ENCODE results near the gene AHNAK. TPM values are rescaled to one million over a fixed set of nuclear protein-coding genes. Genes with fewer than 3 reads are reported as not detected.
A peak's percentile ranks its signal among the peaks of the same experiment; 100 is the strongest.
"Not testable (repeated sequence)": the region's sequence is repeated elsewhere in the genome, so short reads cannot be mapped to it uniquely, and the experiment has no call there.

Gene AHNAK, protein sequence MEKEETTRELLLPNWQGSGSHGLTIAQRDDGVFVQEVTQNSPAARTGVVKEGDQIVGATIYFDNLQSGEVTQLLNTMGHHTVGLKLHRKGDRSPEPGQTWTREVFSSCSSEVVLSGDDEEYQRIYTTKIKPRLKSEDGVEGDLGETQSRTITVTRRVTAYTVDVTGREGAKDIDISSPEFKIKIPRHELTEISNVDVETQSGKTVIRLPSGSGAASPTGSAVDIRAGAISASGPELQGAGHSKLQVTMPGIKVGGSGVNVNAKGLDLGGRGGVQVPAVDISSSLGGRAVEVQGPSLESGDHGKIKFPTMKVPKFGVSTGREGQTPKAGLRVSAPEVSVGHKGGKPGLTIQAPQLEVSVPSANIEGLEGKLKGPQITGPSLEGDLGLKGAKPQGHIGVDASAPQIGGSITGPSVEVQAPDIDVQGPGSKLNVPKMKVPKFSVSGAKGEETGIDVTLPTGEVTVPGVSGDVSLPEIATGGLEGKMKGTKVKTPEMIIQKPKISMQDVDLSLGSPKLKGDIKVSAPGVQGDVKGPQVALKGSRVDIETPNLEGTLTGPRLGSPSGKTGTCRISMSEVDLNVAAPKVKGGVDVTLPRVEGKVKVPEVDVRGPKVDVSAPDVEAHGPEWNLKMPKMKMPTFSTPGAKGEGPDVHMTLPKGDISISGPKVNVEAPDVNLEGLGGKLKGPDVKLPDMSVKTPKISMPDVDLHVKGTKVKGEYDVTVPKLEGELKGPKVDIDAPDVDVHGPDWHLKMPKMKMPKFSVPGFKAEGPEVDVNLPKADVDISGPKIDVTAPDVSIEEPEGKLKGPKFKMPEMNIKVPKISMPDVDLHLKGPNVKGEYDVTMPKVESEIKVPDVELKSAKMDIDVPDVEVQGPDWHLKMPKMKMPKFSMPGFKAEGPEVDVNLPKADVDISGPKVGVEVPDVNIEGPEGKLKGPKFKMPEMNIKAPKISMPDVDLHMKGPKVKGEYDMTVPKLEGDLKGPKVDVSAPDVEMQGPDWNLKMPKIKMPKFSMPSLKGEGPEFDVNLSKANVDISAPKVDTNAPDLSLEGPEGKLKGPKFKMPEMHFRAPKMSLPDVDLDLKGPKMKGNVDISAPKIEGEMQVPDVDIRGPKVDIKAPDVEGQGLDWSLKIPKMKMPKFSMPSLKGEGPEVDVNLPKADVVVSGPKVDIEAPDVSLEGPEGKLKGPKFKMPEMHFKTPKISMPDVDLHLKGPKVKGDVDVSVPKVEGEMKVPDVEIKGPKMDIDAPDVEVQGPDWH (N-terminal part only)
- total RNA-seq = 15.9 TPM

DNA sequence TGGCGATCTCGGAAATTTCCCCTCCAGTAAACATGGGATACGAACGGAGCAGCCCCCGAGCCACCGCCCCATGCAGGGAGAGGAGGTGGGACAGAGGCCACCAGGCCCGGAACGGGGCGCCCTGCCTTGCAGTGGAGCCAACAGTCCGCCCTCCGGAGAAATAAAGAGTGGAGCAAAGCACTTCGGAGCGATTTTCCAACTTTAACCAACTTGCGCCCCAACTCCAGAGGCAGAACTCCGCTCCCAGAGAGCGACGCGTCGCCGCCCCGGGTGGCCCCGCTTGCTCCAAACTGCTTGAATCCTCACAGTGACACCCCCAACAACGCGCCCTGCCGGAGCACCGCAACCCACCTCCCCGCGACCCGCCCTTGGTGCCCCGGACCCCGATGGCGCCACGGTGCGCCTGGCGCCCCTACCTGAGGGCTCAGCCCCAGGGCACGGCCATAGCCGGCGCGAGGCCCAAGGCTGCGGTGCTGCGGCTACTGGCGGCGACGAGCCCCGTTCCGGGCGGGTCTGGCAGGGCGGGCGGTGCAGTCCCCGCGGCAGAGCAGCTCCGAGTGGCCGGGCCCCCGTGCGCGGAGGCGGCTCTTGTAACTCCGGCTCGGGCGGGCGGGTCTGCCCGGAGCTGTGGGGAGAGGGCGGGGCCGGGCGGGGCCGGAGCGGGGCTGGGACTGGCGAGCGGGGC lies at the start of gene AHNAK:
TSS of gene AHNAK (minus strand) at position 563 of the 685 bp plus-strand sequence. CDS start 10,708 bp downstream, outside the sequence.
- DNase-seq (ENCODE audit: low spot score in 2 of 2) (peak; percentile 69 to 72), FAIRE-seq (no peak)

DNA sequence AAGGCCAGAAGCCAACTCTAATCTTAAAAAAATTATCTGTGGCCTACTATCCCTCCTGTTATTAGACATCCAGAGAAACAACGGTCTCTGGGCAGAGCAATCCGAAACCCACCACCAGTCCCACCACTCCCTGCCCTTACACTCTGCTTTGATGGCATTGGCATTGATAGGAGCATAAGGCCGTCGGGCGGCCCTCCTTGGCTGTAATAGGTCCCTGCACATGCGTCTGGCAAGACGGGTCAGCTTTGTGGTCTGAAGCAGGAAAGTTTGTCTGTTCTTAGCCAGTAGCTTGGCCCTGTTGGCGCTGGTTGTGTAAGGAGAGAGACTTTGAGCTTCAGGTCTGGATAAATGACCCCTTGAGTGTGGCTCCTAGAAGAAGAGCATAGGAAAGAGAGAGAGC lies 48.5 kb upstream of the AHNAK start:
- FAIRE-seq (no peak), DNase-seq (ENCODE audit: low spot score in 2 of 2) (no peak)

DNA sequence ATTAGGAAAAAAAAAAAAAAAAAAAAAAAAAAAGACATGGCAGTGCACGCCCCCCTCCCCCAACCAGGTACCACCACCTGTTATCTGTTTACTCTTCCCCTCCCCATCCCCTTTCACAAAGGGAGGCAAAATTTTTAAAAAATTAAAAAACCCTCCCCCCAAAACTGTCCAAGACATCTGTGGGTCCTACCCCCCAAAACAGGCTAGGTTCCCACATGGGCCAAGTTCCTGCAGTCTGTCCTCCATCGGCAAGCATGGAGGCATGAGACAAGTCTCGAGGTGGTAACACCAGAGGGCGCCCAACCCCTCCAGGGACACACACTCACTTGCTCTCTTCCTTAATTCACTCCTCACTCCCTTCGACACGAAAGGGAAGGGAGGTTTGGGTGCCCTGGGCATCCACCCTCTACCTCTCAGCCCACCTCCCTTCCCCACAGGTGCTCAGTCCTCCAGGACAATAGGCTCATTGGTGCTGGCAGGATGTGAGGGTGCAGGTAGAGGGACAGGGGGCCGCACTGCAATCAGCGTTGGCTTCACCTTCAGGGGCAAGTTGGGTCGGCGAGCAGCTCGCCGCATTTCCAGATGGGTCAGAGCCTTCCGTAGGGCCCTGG lies 46.9 kb upstream of the AHNAK start:
- FAIRE-seq (no peak), DNase-seq (ENCODE audit: low spot score in 2 of 2) (no peak)

DNA sequence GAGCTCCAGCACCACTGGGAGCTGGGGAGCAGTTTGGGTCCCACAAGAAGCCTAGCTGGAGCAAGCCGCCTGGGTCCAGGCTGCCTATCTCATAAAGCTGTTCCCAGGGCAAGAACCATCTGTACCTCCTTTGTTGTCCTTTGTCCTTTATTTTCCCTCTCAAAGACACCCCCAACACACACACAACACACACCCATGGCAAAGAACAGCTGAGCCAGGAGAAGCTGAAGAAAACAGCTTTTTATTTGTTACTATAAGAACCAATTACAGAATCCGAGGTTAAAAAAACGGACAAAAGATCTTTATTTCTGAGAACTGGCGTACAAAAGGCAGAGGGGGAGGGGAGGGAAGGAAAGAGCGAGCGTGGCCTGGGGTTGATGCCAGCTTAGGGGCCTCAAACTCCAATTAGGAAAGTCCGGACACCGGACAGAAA lies 46.4 kb upstream of the AHNAK start:
- no peak for DNase-seq (ENCODE audit: low spot score in 2 of 2)
- FAIRE-seq = no peak

DNA sequence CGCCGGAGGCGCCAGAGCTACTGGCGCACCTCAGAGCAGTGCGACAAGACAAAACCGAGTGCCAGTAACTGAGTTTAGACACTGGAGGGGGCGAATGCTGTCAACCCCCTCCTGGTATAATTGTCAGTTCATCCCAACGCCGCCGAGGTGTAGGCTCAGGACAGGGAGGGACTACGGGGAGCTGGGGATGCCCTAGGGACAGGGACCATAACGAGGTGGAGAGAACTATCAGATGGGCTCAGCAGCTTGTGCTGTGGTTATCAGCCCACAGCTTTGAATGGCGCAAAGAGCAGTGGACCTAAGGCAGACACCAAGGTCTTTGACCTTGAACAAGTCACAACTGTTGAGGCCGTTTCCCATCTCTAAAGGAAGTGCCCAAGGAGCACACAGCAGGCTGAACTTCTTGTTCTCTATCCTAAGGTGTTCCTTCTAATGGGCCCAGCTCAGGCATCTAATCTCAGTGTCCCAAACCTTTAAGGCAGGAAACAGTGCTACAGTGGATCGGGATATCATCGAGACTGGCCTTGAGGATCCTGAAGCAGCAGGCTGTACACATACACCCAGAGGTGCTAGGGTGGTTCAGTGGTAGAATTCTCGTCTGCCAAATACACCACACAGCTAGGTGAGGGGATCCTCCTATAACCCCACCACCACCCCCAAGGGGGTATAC lies 45.7 kb upstream of the AHNAK start:
- DNase-seq (ENCODE audit: low spot score in 2 of 2) = no peak

DNA sequence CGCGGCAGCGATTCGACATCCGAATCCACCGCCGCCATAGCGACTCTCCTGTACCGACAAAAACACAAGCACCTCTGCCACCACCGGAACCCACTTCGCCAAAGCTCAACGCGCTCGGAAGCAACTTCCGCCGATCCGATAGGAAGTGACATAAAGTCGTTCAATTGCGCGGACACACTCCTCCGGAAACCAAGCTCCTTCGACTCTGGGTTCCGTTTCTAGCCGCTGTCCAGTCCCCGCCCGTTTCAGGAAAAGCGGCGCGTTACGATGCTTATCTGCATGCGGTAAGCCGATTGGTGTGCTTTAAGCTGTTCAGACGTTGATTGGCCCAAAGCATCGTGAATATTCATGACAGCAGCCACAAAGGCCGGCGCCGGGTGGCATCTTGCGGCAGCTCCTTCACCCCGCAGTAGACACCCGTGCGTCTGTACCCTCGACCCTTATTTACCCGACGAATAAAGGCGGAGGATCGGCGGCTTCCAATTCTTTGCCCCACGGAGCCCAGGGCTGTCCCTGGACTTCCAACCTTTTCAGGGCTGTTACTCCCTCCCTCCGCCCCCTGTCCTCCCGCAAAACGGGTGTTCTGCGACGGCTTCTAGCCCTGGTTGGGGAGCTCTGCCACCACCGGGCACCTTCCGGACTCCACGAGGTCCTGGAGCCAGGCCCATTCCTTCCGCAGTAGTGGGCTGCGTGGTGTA lies 45.0 kb upstream of the AHNAK start, which contains the start of gene TUT1:
TSS of gene TUT1 (minus strand) at position 76 of the 698 bp plus-strand sequence. CDS start at position 38, 38 bp downstream.
- FAIRE-seq (peak; percentile 94), DNase-seq (ENCODE audit: low spot score in 2 of 2) (peak; percentile 82 to 91)

More for the DNA sequence above, 45.7 kb upstream of the AHNAK start:
- no peak for FAIRE-seq

DNA sequence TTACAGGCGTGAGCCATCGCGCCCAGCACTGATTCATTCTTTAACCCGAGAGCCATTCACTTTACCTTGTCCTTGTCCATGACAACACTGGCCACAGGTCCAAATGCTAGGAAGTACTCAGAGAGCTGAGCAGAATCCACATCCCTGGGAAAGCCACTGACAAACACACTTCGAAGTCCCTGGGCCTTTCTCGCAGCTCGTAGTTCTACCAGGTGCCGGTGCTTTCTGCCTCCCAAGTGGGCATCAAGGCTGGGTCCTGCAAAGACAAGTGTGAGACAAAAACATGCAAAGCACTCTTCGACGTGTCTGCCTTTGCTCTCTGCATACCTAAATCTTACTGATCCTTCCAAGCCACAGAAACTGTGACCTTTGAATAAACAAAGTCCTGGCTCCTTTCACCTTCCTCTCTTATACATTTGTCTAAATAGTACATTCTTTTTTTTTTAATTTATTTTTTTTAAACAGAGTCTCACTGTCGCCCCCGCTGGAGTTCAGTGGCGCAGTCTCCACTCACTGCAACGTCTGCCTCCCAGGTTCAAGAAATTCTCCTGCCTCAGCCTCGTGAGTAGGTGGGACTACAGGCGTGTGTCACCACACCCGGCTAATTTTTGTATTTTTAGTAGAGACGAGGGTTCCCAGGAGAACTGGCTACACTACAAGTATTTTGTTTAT lies 42.5 kb upstream of the AHNAK start:
- FAIRE-seq (no peak), DNase-seq (ENCODE audit: low spot score in 2 of 2) (no peak)

DNA sequence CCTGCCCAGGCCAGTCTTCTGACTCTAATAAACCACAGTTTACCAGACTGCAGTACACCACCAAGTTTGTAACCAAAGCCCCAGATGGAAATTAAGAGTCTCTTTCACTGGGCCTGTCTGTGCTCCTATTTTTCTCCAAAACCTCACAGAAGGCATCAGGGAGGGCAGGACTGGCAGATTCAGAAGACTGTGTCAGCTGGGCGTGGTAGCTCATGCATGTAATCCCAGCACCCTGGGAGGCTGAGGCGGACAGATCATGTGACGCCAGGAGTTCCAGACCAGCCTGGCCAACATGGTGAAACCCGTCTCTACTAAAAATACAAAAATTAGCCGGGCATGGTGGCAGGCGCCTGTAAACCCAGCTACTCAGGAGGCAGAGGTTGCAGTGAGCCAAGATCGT lies 38.8 kb upstream of the AHNAK start:
- not testable (repeated sequence) for DNase-seq (ENCODE audit: low spot score in 2 of 2); FAIRE-seq

DNA sequence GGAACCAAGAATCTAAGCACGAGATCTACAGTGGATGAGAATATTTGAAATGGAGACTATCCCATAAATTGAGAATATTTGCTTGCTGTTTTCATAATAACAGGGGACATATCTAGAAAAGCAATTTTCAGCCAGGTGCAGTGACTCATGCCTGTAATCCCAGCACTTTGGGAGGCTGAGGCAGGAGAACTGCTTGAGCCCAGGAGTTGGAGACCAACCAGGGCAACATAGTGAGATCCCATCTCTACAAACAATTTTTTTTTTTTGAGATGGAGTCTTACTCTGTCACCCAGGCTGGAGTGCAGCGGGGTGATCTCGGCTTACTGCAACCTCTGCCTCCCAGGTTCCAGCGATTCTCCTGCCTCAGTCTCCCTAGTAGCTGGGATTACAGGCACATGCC lies 35.1 kb upstream of the AHNAK start:
- not testable (repeated sequence) for DNase-seq (ENCODE audit: low spot score in 2 of 2); FAIRE-seq

DNA sequence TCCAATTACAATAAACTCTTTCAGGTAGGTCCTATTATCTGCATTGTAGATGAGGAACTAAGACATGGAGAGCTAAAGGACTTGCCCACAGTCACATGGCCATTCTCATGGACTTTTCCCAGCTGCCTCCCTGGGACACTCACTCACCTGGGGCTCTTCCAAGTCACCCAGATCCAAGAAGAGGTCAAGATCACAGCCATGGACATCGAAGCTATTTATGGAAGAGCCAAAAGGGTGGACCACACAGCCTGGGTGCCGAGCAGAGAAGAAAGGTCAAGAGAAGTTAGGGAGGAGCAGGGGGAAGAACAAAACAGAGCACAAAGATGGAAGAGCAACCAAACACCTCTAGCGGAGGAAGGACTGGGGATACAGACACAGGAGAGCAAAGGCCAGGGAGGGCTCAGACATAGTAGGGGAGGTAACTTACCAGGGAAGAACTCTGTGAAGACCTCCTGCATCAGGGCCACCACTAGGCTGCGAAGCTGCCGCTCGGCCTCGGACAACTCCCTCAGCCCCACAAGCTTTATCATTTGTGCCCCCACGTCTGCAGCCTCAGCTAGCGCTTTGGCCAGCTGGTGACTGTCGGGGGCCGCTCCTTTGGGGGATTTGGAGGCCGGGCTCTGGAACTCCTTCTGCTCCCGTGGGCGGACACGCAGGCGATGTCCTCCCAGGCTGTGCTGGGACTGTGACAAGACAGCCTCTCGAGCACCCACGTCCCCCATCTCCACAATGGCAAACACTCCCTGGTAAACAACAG lies 34.5 kb upstream of the AHNAK start:
- FAIRE-seq (no peak), DNase-seq (ENCODE audit: low spot score in 2 of 2) (no peak)

DNA sequence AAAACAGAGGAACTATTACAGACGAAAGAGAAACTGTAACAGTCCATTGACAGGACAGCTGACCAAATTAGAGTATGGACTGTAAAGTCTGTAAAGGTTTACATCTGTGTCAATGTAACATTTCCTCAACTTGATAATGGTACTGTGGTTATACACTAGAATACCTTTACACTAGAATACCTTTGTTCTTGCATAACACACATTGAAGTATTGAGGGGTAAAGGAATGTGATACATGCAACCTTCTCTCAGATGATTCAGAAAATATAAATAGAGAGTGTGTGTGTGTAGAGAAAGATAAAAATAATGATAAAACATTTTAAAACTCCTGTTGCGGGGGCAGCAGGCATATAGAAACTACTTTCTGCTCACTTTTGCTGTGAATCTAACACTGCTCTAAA lies 32.6 kb upstream of the AHNAK start:
- FAIRE-seq = no peak
- DNase-seq (ENCODE audit: low spot score in 2 of 2) = no peak

DNA sequence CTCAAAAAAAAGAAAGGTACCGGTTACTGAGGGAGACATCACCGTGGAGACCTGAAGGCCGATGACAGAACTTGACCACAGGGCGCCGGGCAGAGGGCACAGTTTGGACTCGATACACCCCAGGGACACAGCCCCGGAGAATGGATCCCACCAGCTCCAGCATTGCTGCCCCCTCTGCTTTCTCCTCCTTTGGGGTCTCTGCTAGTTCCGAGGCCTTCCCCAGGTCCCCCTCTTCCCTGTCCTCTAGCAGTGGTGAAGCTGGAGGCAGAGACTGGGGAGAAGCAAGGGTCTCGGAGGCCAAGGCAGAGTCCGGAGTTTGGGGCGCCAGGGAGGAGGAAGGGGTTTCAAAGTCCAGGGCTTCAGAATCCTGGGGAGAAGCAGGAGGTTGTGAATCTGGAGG lies 31.9 kb upstream of the AHNAK start:
- FAIRE-seq (no peak), DNase-seq (ENCODE audit: low spot score in 2 of 2) (no peak)

DNA sequence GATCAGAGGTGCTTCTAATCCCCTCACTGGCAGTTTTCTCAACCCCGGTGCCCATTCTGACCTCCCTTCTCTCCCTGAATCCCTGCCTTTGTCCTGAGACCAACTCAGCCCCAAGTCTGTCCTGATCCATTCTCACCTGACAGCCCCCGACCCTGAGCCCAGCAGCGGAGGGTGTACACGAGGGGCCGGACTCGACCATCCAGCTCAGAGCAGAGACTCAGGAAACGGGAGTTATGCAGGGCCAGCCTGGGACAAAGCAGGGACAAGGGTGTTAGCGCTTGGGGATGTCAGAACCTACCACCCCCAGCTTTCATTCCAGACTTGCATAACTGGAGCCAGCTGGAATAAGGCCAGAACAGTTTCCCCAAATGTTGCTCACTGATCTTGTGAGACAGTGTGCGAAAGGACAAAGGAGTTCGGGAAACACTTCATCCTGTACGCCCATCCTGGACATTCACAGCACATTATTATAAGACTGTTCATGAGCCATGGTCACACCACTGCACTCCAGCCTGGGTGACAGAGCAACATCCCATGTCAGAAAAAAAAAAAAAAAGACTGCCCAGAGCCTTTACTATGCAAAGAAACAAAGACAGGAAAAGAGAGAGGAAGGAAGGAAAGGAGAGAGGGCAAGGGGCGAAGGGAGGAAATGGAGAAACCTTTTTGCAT lies 30.6 kb upstream of the AHNAK start:
- FAIRE-seq = no peak
- DNase-seq (ENCODE audit: low spot score in 2 of 2) = no peak

DNA sequence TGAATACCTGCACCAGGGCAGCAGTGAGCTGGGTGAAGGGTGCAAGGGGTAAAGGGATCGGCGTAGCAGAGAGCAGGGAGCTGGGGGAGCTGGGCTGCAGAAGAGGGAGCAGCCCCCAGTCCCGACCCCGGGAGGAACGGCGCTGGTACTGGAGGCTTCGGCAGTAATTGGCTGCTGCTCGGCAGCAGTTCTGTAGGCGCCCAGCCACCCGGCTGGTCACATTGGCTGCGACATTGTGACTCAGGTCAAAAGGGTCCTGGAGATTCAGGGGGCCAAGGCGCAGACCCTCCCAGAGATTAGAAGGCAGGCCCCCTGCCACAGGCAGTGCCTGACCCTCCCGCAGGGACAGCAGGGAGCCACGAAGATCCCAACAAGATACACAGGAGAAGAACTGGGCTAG lies 29.2 kb upstream of the AHNAK start:
- DNase-seq (ENCODE audit: low spot score in 2 of 2) = no peak
- no peak for FAIRE-seq

DNA sequence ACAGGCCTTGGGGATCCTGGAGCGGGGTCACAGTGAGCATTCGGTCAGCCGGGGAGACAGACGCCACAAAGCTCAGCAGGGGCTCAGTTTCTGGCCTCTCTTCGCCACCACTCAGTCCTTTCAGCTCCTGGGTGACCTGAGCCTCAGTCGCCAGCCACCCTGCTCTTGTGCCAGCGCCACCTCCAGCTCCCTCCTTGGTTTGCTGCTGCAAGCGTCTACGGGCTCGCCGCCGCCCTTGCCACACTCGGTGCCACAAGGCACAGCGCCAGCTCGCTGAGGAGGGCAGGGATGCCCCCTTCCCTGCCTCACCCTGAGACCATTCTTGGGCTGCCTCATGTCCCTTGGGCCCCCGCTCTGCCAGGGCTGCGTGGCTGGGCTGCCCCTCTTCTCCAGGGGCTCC lies 28.6 kb upstream of the AHNAK start:
- DNase-seq (ENCODE audit: low spot score in 2 of 2) = no peak

DNA sequence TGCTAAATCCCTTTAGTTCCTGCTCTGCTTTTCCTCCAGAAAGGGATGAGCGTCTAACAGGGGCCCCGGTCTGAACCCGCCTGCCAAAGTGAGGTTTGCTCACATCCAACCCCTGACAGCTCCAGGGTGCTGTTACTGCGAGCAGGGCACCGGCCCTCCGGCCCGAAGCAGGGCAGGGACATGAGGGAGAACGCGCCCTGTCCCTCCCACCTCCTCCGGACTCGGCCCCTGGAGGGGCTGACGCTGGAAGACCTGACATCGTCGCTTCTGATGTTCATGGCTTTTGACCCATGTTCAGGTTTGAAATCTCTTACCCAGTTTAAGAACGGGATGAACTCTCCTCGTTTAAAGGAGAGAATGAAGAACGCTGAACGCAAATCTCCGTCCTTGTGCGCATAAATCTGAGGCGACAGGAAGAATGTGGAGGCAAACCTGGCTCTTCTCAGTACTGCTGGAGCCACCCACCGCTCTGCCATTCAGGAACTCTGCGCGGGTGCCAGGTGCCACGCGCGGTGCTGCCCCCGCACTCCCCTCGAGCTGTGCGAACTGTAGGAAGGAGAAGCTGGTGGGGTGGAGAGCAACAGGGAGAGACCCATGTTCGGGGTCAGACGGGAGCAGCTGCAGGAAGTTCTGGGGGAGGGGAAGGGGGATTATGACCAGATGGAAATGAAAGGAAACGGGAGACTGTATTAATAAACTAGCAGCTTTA lies 27.9 kb upstream of the AHNAK start:
- peak in 1 of 2 donors; percentile 49 for DNase-seq (ENCODE audit: low spot score in 2 of 2)
- no peak for FAIRE-seq

More for the DNA sequence above, 28.6 kb upstream of the AHNAK start:
- no peak for FAIRE-seq

Measured in frontal cortex (tissue), 4 donors.